Progenitor cell of endocrine pancreas (in vitro differentiated cells): Measurements from ENCODE around the gene DNAJC7. TPM values are rescaled to one million over a fixed set of nuclear protein-coding genes. Genes with fewer than 3 reads are reported as not detected.

ENCODE experiments used
- DNase-seq: peaks from one replicate; pipeline ENCODE4 v3.0.0; 2021; ENCODE audit warnings: low spot score; ENCODE audit not compliant: unreplicated experiment
- H3K27ac Mint-ChIP-seq: 2 replicates; pipeline ENCODE4 v1.8.0; 2021; ENCODE audit warnings: mild to moderate bottlenecking, moderate library complexity, mixed read lengths
- H3K27me3 Mint-ChIP-seq: 2 replicates; pipeline ENCODE4 v1.8.0; 2021; ENCODE audit warnings: mixed read lengths
- H3K36me3 Mint-ChIP-seq: 2 replicates; pipeline ENCODE4 v1.8.0; 2022; ENCODE audit warnings: mixed read lengths; ENCODE audit not compliant: insufficient read depth
- H3K4me1 Mint-ChIP-seq: 2 replicates; pipeline ENCODE4 v1.8.0; 2021; ENCODE audit warnings: low read depth, mixed read lengths
- H3K4me3 Mint-ChIP-seq: 2 replicates; pipeline ENCODE4 v1.8.0; 2021; ENCODE audit warnings: low read depth, mild to moderate bottlenecking, moderate library complexity, mixed read lengths
- H3K9me3 Mint-ChIP-seq: 2 replicates; pipeline ENCODE4 v1.8.0; 2021; ENCODE audit warnings: low read depth, mixed read lengths
- total RNA-seq: library from RNA; stranded (reverse); gene quantifications from 2 replicates; pipeline ENCODE4 v1.2.1, GENCODE V29; 2021
- TF ChIP-seq, protein P1 (sequence below): fragments of 200-600 bp; sonication (generic); IDR thresholded peaks from one replicate; pipeline ENCODE4 v1.5.0; 2021; ENCODE audit warnings: antibody characterized with exemption, mild to moderate bottlenecking; ENCODE audit not compliant: unreplicated experiment

The DNAJC7 gene
- total RNA-seq, 1 donor from 2014 or later: 117 TPM

DNA sequence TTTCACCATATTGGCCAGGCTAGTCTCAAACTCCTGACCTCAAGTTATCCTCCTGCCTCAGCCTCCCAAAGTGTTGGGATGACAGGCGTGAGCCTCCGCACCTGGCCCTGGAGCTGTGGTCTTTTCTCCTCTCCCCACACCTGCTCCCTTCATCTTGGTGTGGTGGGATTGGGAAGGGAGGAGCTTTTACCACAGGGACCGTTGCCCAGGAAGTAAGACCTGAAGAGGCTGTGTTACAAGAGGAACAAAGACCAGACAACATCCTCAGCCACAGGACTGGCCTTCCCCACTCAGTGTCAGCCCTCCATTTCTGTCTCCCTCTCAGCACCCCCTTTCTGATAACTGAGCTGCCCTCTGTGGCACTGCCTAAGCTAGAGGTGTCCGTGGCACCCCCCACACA lies 42.6 kb upstream of the DNAJC7 start:
- no peaks in the 10 kb centered on the region for H3K36me3 Mint-ChIP-seq

DNA sequence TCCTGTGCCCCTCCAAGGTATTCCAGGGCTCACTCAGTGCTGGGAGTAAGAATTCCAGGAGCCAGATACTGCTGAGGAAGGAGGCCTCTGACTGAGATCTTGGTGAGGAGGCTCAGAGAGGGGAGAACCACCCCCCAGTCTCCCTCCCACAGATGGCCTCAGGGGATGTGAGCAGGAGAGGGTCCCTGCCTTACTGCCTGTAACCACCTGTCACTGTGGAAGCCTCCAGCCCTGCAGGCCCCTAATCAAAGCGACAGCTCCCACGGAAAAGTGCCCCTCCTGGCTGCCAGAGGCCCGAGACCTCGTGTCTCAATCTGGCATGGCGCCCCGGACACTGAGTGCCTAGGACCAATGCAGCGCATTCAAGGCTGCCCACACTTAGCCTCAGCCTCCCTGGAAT lies 40.8 kb upstream of the DNAJC7 start:
- no peak overlapping the region for H3K27ac Mint-ChIP-seq
- peaks cover 33% of the 10 kb centered on the region for H3K27me3 Mint-ChIP-seq
- peaks cover 5% of the 10 kb centered on the region for H3K4me1 Mint-ChIP-seq
- no peak for DNase-seq
- H3K4me3 Mint-ChIP-seq: no peak overlapping the region
- TF ChIP-seq, protein P1, sequence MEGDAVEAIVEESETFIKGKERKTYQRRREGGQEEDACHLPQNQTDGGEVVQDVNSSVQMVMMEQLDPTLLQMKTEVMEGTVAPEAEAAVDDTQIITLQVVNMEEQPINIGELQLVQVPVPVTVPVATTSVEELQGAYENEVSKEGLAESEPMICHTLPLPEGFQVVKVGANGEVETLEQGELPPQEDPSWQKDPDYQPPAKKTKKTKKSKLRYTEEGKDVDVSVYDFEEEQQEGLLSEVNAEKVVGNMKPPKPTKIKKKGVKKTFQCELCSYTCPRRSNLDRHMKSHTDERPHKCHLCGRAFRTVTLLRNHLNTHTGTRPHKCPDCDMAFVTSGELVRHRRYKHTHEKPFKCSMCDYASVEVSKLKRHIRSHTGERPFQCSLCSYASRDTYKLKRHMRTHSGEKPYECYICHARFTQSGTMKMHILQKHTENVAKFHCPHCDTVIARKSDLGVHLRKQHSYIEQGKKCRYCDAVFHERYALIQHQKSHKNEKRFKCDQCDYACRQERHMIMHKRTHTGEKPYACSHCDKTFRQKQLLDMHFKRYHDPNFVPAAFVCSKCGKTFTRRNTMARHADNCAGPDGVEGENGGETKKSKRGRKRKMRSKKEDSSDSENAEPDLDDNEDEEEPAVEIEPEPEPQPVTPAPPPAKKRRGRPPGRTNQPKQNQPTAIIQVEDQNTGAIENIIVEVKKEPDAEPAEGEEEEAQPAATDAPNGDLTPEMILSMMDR: no peak
- no peaks in the 10 kb centered on the region for H3K36me3 Mint-ChIP-seq
- H3K9me3 Mint-ChIP-seq: no peaks in the 10 kb centered on the region

More for the DNA sequence above, 42.6 kb upstream of the DNAJC7 start:
- no peak overlapping the region for H3K27ac Mint-ChIP-seq
- no peak overlapping the region for H3K4me3 Mint-ChIP-seq
- DNase-seq: no peak
- TF ChIP-seq, protein P1: no peak
- no peaks in the 10 kb centered on the region for H3K9me3 Mint-ChIP-seq
- H3K27me3 Mint-ChIP-seq: peaks cover 29% of the 10 kb centered on the region
- peaks cover 2% of the 10 kb centered on the region for H3K4me1 Mint-ChIP-seq

DNA sequence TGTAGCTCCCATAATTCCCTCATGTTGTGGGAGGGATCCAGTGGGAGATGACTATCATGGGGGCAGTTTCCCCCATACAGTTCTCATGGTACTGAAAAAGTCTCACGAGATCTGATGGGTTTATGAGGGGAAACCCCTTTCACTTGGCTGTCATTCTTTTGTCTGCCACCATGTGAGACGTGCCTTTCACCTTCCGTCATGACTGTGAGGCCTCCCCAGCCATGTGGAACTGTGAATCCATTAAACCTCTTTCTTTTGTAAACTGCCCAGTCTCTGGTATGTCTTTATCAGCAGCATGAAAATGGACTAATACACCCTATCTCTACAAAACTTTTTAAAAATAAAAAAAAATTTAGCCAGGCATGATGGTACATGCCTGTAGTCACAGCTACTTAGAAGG lies 39.4 kb upstream of the DNAJC7 start:
- Mint-ChIP-seq H3K27ac (no peak overlapping the region), H3K27me3 (peaks cover 41% of the 10 kb centered on the region), H3K36me3 (no peaks in the 10 kb centered on the region), H3K4me1 (peaks cover 5% of the 10 kb centered on the region), H3K4me3 (no peak overlapping the region), H3K9me3 (no peaks in the 10 kb centered on the region)
- TF ChIP-seq, protein P1: no peak
- no peak for DNase-seq

DNA sequence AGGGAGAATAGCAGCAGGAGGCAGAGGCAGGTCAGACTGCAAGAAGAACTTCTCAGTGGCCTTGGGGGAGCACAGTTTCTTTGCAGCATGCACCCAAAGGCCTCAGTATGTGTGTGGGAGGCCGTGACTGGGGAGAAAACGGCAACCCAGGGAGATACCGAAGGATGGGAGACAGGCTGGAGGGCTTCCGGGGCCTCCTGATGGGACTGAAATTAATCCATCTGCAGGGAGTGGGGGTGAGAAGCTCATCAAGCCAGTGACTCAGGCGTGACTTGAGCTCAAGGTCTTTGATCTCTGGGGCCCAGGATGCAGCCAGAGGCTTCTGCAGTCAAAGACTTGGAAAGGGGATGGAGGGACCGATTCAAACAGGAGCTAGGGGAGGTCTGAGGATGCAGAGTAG lies 38.3 kb upstream of the DNAJC7 start:
- DNase-seq: no peak

DNA sequence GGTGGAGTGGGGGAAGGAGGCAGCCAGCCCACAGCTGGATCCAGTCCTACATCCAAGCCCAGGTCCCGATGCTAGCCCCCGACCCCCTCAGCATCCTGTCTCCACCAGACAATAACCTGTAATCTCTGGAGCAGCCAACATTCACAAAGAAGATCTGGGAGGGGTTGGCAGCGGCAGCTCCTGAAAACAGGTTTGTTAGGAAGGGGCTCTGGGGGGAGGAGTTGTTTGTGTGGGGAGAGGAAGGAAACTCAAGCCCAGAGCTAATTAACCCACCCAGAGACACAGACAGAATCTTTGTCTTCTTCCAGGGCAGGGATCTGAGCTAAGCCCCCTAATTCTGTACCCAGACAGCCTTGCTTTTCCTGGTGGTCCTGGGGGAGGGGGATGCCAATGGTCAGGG lies 37.8 kb upstream of the DNAJC7 start:
- no peaks in the 10 kb centered on the region for H3K9me3 Mint-ChIP-seq
- no peak overlapping the region for H3K27ac Mint-ChIP-seq
- no peak for DNase-seq
- TF ChIP-seq, protein P1: no peak
- no peak overlapping the region for H3K4me3 Mint-ChIP-seq
- no peaks in the 10 kb centered on the region for H3K36me3 Mint-ChIP-seq
- H3K4me1 Mint-ChIP-seq: peaks cover 12% of the 10 kb centered on the region
- peaks cover 47% of the 10 kb centered on the region for H3K27me3 Mint-ChIP-seq

More for the DNA sequence above, 38.3 kb upstream of the DNAJC7 start:
- Mint-ChIP-seq H3K36me3 (no peaks in the 10 kb centered on the region), H3K4me3 (no peak overlapping the region), H3K4me1 (peaks cover 11% of the 10 kb centered on the region), H3K9me3 (no peaks in the 10 kb centered on the region), H3K27me3 (peaks cover 47% of the 10 kb centered on the region), H3K27ac (no peak overlapping the region)
- TF ChIP-seq, protein P1: no peak
